Esophagus muscularis mucosa (tissue), 4 donors: ENCODE measurements around the gene PARP3. TPM values are rescaled to one million over a fixed set of nuclear protein-coding genes. Genes with fewer than 3 reads are reported as not detected.

Source experiments
- DNase-seq: peaks from one replicate; pipeline ENCODE4 v3.0.0-alpha.2; 2017; ENCODE audit errors: extremely low spot score
- H3K27ac ChIP-seq, 4 donors: fragments of 200-600 bp; sonication (generic); replicated peaks in 1 of 4; 1 replicate in 3 of 4; 2 replicates in 1 of 4; pipeline ENCODE4 v1.5.1; 2016 to 2019; ENCODE audit warnings: mild to moderate bottlenecking in 1 of 4
- H3K27me3 ChIP-seq, 4 donors: fragments of 200-600 bp; sonication (generic); one replicate each; pipeline versions ENCODE4 v1.5.1 to v1.6.0; 2016 to 2019
- H3K36me3 ChIP-seq, 4 donors: fragments of 200-600 bp; sonication (generic); one replicate each; pipeline ENCODE4 v1.5.1; 2016 to 2019
- H3K4me1 ChIP-seq, 4 donors: fragments of 200-600 bp; sonication (generic); one replicate each; pipeline ENCODE4 v1.5.1; 2016 to 2019
- H3K4me3 ChIP-seq, 4 donors: fragments of 200-600 bp; sonication (generic); 1 replicate in 2 of 4; 2 replicates in 2 of 4; pipeline ENCODE4 v1.5.1; 2016 to 2019; ENCODE audit warnings: mild to moderate bottlenecking in 4 of 4, moderate library complexity in 1 of 4
- H3K9me3 ChIP-seq, 4 donors: fragments of 200-600 bp; sonication (generic); 1 replicate in 3 of 4; 2 replicates in 1 of 4; pipeline ENCODE4 v1.5.1; 2016 to 2019
- CTCF ChIP-seq, 3 experiments: fragments of 200-600 bp in 2 of 3; fragments of 450-650 bp in 1 of 3; sonication (generic) in 2 of 3; IDR thresholded peaks; one replicate each; pipeline ENCODE4 v1.5.1; 2017 to 2019; ENCODE audit warnings: antibody characterized with exemption in 3 of 3, mild to moderate bottlenecking in 2 of 3, moderate library complexity in 1 of 3
- EP300 ChIP-seq: sonication (generic); formaldehyde crosslinking; IDR thresholded peaks from one replicate; pipeline ENCODE4 v1.6.1; 2017; ENCODE audit warnings: antibody characterized with exemption
- POLR2A ChIP-seq: fragments of 450-650 bp; IDR thresholded peaks from one replicate; pipeline ENCODE4 v1.6.1; 2017; ENCODE audit warnings: antibody characterized with exemption, moderate library complexity, mild to moderate bottlenecking, low read depth
- POLR2AphosphoS5 ChIP-seq, 2 donors: sonication (generic); formaldehyde crosslinking; IDR thresholded peaks; one replicate each; pipeline ENCODE4 v1.6.1; 2017; ENCODE audit warnings: antibody characterized with exemption in 2 of 2
- whole genome bisulfite sequencing: methylation state at CpG from one replicate; pipeline ENCODE4 v1.1.5; 2018; 5-methylcytosine and 5-hydroxymethylcytosine counted together
- intact Hi-C: fragments of 100-400 bp; cut with DNase I; formaldehyde crosslinking; loops from one replicate; pipeline ENCODE4 v1.15.1; 2023
- total RNA-seq, 4 donors: library from RNA; depleted of rRNA; stranded (reverse); fragments of >200 nt; gene quantifications; one replicate each; pipeline versions ENCODE4 v1.1.0 to v1.2.1, GENCODE V29; 2016

Gene PARP3
- total RNA-seq, 4 donors from 2014 or later, result 22.9 to 37.9 (median 30.1) TPM

GRCh38 chr3:51975852-51976549, 33.8 kb downstream of the PARP3 start:
- 62% methylated on average over 21 of the region's 46 CpGs for WGBS

GRCh38 chr3:51977446-51978142, 35.4 kb downstream of the PARP3 start:
- intact Hi-C loops, result no loop called here
- DNase-seq, result no peak
- Histone ChIP-seq H3K9me3 (no peaks in the 10 kb centered on the region), H3K27me3 (no peaks in the 10 kb centered on the region), H3K4me1 (peaks cover 35 to 58% (median 45%) of the 10 kb centered on the region in 4 donors), H3K4me3 (no peak overlapping the region), H3K27ac (no peak overlapping the region), H3K36me3 (peaks cover 0 to 13% (median 5%) of the 10 kb centered on the region in 4 donors)
- WGBS, result 84% methylated on average over 4 of the region's 9 CpGs
- TF ChIP-seq POLR2AphosphoS5 (IDR thresholded peaks at IDR 0.05) (no peak), POLR2A (no peak), EP300 (no peak), CTCF (IDR thresholded peaks at IDR 0.05) (no peak)

More at GRCh38 chr3:51975852-51976549, 33.8 kb downstream of the PARP3 start:
- Histone ChIP-seq H3K4me1 (peaks cover 27 to 58% (median 35%) of the 10 kb centered on the region in 4 donors), H3K4me3 (peak overlapping the region; percentile 55 to 75 (median 70)), H3K9me3 (no peaks in the 10 kb centered on the region), H3K27me3 (no peaks in the 10 kb centered on the region), H3K36me3 (peaks cover 0 to 18% (median 7%) of the 10 kb centered on the region in 4 donors), H3K27ac (peak overlapping the region; percentile 93 to 96 (median 96))
- intact Hi-C loops, result loop anchor here (2.0 kb wide), 1 partner anchor 33 kb away; the partner anchor contains the start of gene PARP3
- TF ChIP-seq CTCF (IDR thresholded peaks at IDR 0.05) (peak in 1 of 3 experiments; percentile 5), POLR2AphosphoS5 (IDR thresholded peaks at IDR 0.05) (no peak), POLR2A (no peak), EP300 (no peak)
- DNase-seq, result no peak

- no peaks in the 10 kb centered on the region for H3K27me3 ChIP-seq
- H3K27ac ChIP-seq, result no peak overlapping the region
- H3K36me3 ChIP-seq, result peaks cover 0 to 13% (median 5%) of the 10 kb centered on the region in 4 donors
- no peak for DNase-seq
- intact Hi-C loops, result no loop called here
- TF ChIP-seq CTCF (IDR thresholded peaks at IDR 0.05) (no peak), POLR2A (no peak), POLR2AphosphoS5 (IDR thresholded peaks at IDR 0.05) (no peak), EP300 (no peak)
- no peaks in the 10 kb centered on the region for H3K9me3 ChIP-seq
- H3K4me3 ChIP-seq, result no peak overlapping the region
- WGBS, result 78% methylated on average over 4 of the region's 4 CpGs
- H3K4me1 ChIP-seq, result peaks cover 31 to 58% (median 44%) of the 10 kb centered on the region in 4 donors
Measured at GRCh38 chr3:51978143-51978502, 36.0 kb downstream of the PARP3 start.

GRCh38 chr3:51980253-51980652, 38.1 kb downstream of the PARP3 start:
- TF ChIP-seq POLR2A, result no peak
- TF ChIP-seq POLR2AphosphoS5 (IDR thresholded peaks at IDR 0.05), result no peak
- no peak for TF ChIP-seq EP300
- TF ChIP-seq CTCF (IDR thresholded peaks at IDR 0.05), result no peak
- H3K27me3 ChIP-seq, result no peaks in the 10 kb centered on the region
- H3K9me3 ChIP-seq, result no peaks in the 10 kb centered on the region
- H3K4me3 ChIP-seq, result no peak overlapping the region
- 99% methylated on average over 7 of the region's 10 CpGs for WGBS
- H3K36me3 ChIP-seq, result peaks cover 0 to 13% (median 5%) of the 10 kb centered on the region in 4 donors
- no peak overlapping the region for H3K27ac ChIP-seq
- intact Hi-C loops, result no loop called here
- no peak for DNase-seq
- H3K4me1 ChIP-seq, result peaks cover 32 to 57% (median 42%) of the 10 kb centered on the region in 4 donors
